Measurements from ENCODE around the gene CNEP1R1. TPM values are rescaled to one million over a fixed set of nuclear protein-coding genes. Genes with fewer than 3 reads are reported as not detected.
A peak's percentile ranks its signal among the peaks of the same experiment; 100 is the strongest.

Gene CNEP1R1
- total RNA-seq, 1 experiment from 2014 or later = 14.6 TPM

DNA sequence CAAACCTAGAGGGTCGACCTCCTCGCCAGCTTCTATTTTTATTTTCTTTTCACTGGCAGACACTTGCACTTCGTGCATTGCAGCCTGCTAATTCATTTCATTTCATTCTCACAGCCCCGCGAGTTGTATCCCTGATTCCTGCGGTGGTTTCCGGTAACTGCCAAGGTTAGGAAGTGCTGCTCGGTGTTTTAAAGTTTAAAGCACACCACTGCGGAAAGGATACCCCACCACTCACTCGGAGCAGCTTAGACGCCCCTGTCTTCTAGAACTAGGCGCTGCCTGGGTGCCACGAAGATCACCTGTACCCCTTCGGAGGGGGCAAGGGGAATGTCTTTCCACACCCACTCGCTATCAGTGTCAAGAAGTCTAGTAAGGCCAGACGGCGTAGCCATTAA is 509 bp downstream of the CNEP1R1 start:
- Histone ChIP-seq H3K9me3 (ENCODE audit: control insufficient read depth in 1 of 2, insufficient read depth in 1 of 2, low read depth in 1 of 2, low read length in 2 of 2) (no peaks in the 10 kb centered on the region), H3K36me3 (ENCODE audit: control insufficient read depth in 1 of 2, insufficient read depth in 2 of 2, low read length in 2 of 2) (peaks cover 3 to 6% of the 10 kb centered on the region in 2 experiments; a peak in 1 of 4 replicates), H3K9ac (ENCODE audit: low read length) (peak overlapping the region; percentile 70), H3K4me1 (ENCODE audit: control insufficient read depth in 1 of 2, insufficient read depth in 2 of 2, low read length in 2 of 2) (peaks cover 4 to 15% of the 10 kb centered on the region in 2 experiments; a peak in 2 of 4 replicates), H3K79me2 (ENCODE audit: insufficient read depth, low read length) (peaks cover 32% of the 10 kb centered on the region), H2AFZ (ENCODE audit: low read depth, low read length, poor library complexity, severe bottlenecking) (peak overlapping the region; percentile 27), H3K9me2 (ENCODE audit: insufficient read depth) (no peaks in the 10 kb centered on the region), H3K4me2 (ENCODE audit: low read length) (peak overlapping the region; percentile 83), H3K4me3 (replicated peaks in 1 of 2; ENCODE audit: low read depth in 1 of 2, low read length in 2 of 2) (peak overlapping the region; percentile 94 to 97), H3K27ac (ENCODE audit: low read depth, low read length) (peak overlapping the region; percentile 45), H4K20me1 (ENCODE audit: insufficient read depth) (no peaks in the 10 kb centered on the region), H3K27me3 (ENCODE audit: insufficient read depth, low read length) (no peaks in the 10 kb centered on the region)
- ATAC-seq = peak; percentile 17
- TF ChIP-seq ZFX (IDR thresholded peaks at IDR 0.05) (peak; percentile 52), MAX (IDR thresholded peaks at IDR 0.05) (peak; percentile 21; the same call in 1 of the 2 replicates), SIN3A (IDR thresholded peaks at IDR 0.05; ENCODE audit: low read depth) (no peak)
- no peak for DNase-seq (ENCODE audit: low read depth, low spot score)
- intact Hi-C loops (cut with micrococcal nuclease) = loop anchor here (2.0 to 10.0 kb wide), 2 partner anchors 185 to 329 kb away; no protein-coding TSS in a partner anchor
- POLR2A ChIA-PET = interaction anchor here (1.2 to 1.3 kb wide), 2 partner anchors 19 to 40 kb away, joined by 3 read pairs; partner anchors contain the start of gene HEATR3
- RAD21 ChIA-PET (ENCODE audit: low non-redundant PET in 1 of 2, low total read pairs in 2 of 2, uncharacterized antibody in 2 of 2, unreplicated experiment in 2 of 2) = interaction anchor here (0.7 to 1.6 kb wide), 4 partner anchors 67 to 187 kb away, joined by 3 to 9 read pairs (median 4); no protein-coding TSS in a partner anchor
- no TSS peak for BruUV-seq (replicated peaks)
- CTCF ChIA-PET = interaction anchor here (0.8 to 2.3 kb wide), 21 partner anchors 8 to 781 kb away, joined by 3 to 65 read pairs (median 4); partner anchors contain the start of genes BRD7 and HEATR3

GRCh38 chr16:50027829-50028228 is 2.8 kb downstream of the CNEP1R1 start:
- H2AFZ ChIP-seq (ENCODE audit: low read depth, low read length, poor library complexity, severe bottlenecking) = no peak overlapping the region
- no TSS peak for BruUV-seq (replicated peaks)
- peaks cover 32% of the 10 kb centered on the region for H3K79me2 ChIP-seq (ENCODE audit: insufficient read depth, low read length)
- TF ChIP-seq RAD21 (IDR thresholded peaks at IDR 0.05; ENCODE audit: low read depth) (no peak), ZNF274 (IDR thresholded peaks at IDR 0.05; ENCODE audit: low read depth, low read length) (no peak), SRF (IDR thresholded peaks at IDR 0.05; ENCODE audit: low read depth) (no peak), FOSL1 (IDR thresholded peaks at IDR 0.05; ENCODE audit: low read depth) (no peak), CEBPB (IDR thresholded peaks at IDR 0.05; ENCODE audit: low read depth) (no peak), MAX (IDR thresholded peaks at IDR 0.05) (no peak), POLR2AphosphoS5 (IDR thresholded peaks at IDR 0.05; ENCODE audit: low read depth, low read length) (no peak), CBX3 (IDR thresholded peaks at IDR 0.05; ENCODE audit: low read depth) (no peak), YY1 (IDR thresholded peaks at IDR 0.05; ENCODE audit: extremely low read depth, insufficient replicate concordance, low read depth, low read length) (no peak)
- TF ChIP-seq, protein P1, sequence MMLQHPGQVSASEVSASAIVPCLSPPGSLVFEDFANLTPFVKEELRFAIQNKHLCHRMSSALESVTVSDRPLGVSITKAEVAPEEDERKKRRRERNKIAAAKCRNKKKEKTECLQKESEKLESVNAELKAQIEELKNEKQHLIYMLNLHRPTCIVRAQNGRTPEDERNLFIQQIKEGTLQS (IDR thresholded peaks at IDR 0.05) = no peak
- TF ChIP-seq, protein P2, sequence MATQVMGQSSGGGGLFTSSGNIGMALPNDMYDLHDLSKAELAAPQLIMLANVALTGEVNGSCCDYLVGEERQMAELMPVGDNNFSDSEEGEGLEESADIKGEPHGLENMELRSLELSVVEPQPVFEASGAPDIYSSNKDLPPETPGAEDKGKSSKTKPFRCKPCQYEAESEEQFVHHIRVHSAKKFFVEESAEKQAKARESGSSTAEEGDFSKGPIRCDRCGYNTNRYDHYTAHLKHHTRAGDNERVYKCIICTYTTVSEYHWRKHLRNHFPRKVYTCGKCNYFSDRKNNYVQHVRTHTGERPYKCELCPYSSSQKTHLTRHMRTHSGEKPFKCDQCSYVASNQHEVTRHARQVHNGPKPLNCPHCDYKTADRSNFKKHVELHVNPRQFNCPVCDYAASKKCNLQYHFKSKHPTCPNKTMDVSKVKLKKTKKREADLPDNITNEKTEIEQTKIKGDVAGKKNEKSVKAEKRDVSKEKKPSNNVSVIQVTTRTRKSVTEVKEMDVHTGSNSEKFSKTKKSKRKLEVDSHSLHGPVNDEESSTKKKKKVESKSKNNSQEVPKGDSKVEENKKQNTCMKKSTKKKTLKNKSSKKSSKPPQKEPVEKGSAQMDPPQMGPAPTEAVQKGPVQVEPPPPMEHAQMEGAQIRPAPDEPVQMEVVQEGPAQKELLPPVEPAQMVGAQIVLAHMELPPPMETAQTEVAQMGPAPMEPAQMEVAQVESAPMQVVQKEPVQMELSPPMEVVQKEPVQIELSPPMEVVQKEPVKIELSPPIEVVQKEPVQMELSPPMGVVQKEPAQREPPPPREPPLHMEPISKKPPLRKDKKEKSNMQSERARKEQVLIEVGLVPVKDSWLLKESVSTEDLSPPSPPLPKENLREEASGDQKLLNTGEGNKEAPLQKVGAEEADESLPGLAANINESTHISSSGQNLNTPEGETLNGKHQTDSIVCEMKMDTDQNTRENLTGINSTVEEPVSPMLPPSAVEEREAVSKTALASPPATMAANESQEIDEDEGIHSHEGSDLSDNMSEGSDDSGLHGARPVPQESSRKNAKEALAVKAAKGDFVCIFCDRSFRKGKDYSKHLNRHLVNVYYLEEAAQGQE (IDR thresholded peaks at IDR 0.05; ENCODE audit: low read depth) = no peak
- TF ChIP-seq, protein P3, sequence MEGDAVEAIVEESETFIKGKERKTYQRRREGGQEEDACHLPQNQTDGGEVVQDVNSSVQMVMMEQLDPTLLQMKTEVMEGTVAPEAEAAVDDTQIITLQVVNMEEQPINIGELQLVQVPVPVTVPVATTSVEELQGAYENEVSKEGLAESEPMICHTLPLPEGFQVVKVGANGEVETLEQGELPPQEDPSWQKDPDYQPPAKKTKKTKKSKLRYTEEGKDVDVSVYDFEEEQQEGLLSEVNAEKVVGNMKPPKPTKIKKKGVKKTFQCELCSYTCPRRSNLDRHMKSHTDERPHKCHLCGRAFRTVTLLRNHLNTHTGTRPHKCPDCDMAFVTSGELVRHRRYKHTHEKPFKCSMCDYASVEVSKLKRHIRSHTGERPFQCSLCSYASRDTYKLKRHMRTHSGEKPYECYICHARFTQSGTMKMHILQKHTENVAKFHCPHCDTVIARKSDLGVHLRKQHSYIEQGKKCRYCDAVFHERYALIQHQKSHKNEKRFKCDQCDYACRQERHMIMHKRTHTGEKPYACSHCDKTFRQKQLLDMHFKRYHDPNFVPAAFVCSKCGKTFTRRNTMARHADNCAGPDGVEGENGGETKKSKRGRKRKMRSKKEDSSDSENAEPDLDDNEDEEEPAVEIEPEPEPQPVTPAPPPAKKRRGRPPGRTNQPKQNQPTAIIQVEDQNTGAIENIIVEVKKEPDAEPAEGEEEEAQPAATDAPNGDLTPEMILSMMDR (IDR thresholded peaks at IDR 0.05 in 2 of 3, conservative IDR thresholded peaks at IDR 0.05 in 1 of 3; ENCODE audit: borderline replicate concordance in 1 of 3, insufficient read depth in 1 of 3, low read depth in 2 of 3, low read length in 2 of 3) = no peak

More at GRCh38 chr16:50027829-50028228, 2.8 kb downstream of the CNEP1R1 start:
- no peak for DNase-seq (ENCODE audit: low read depth, low spot score)
- intact Hi-C loops (cut with micrococcal nuclease) = loop anchor here (10.0 kb wide), 1 partner anchor 327 kb away; no protein-coding TSS in a partner anchor
- Histone ChIP-seq H3K9me3 (ENCODE audit: control insufficient read depth in 1 of 2, insufficient read depth in 1 of 2, low read depth in 1 of 2, low read length in 2 of 2) (no peaks in the 10 kb centered on the region), H3K4me3 (replicated peaks in 1 of 2; ENCODE audit: low read depth in 1 of 2, low read length in 2 of 2) (no peak overlapping the region), H3K36me3 (ENCODE audit: control insufficient read depth in 1 of 2, insufficient read depth in 2 of 2, low read length in 2 of 2) (peaks cover 5 to 9% of the 10 kb centered on the region in 2 experiments; a peak in 1 of 4 replicates), H3K4me2 (ENCODE audit: low read length) (no peak overlapping the region), H3K9ac (ENCODE audit: low read length) (no peak overlapping the region), H3K27ac (ENCODE audit: low read depth, low read length) (no peak overlapping the region), H3K9me2 (ENCODE audit: insufficient read depth) (no peaks in the 10 kb centered on the region), H3K4me1 (ENCODE audit: control insufficient read depth in 1 of 2, insufficient read depth in 2 of 2, low read length in 2 of 2) (peaks cover 4 to 15% of the 10 kb centered on the region in 2 experiments; a peak in 2 of 4 replicates), H3K27me3 (ENCODE audit: insufficient read depth, low read length) (no peaks in the 10 kb centered on the region), H4K20me1 (ENCODE audit: insufficient read depth) (no peaks in the 10 kb centered on the region)
- no peak for ATAC-seq
- CTCF ChIA-PET = no interaction called here
- POLR2A ChIA-PET = no interaction called here
- RAD21 ChIA-PET (ENCODE audit: low non-redundant PET in 1 of 2, low total read pairs in 2 of 2, uncharacterized antibody in 2 of 2, unreplicated experiment in 2 of 2) = no interaction called here

All from HCT116 (cell line).